Smooth muscle cell of the brain vasculature (primary cell): ENCODE results near the gene BAHCC1.

ENCODE experiments used
- DNase-seq: peaks from one replicate; pipeline ENCODE4 v3.0.0-alpha.2; 2012; ENCODE audit warnings: low read depth, low spot score

Gene BAHCC1

DNA sequence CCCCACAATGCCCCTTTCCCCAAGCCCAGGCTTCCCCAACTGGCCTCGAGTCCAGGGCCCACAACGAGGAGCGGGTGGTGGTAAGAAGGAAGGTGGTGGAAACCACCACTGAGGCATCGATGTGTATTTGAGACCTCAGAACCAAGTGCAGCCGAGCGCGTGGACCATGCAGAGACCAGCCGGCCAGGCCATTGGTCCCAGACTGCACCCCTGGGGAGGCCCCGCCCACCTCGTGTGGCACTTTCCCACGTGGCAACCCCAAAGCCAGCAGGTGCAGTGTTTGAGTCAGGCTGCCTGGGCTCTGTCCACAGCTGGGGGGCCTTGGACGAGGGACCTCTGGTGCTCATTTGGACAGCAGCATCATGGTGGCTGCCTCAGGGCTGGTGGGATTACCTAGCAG, 28.1 kb upstream of the BAHCC1 start:
- DNase-seq: no peak

- no peak for DNase-seq
Observed at GRCh38 chr17:81368161-81369022, 26.9 kb upstream of the BAHCC1 start.

DNA sequence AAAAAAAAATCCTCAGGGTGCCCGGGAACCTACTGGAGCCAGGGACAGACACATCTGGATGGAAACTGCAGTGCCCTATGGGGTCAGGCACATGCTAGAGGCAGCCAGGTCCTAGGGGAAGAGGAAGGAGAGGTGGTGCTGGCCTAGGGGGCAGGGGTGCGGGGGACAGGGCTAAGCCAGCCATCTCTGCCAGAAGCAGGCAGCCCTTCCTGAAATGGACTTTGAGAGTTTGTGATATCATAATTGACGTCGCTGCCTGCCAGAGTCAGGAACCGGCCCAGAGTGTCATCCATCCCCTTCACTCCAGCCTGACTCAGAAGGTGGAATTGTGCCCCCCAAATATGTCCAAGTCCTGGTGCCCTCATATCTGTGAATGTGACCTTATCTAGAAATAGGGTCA, 25.0 kb upstream of the BAHCC1 start:
- DNase-seq: no peak

- DNase-seq: no peak
Observed at GRCh38 chr17:81371910-81372760, 23.1 kb upstream of the BAHCC1 start.

DNA sequence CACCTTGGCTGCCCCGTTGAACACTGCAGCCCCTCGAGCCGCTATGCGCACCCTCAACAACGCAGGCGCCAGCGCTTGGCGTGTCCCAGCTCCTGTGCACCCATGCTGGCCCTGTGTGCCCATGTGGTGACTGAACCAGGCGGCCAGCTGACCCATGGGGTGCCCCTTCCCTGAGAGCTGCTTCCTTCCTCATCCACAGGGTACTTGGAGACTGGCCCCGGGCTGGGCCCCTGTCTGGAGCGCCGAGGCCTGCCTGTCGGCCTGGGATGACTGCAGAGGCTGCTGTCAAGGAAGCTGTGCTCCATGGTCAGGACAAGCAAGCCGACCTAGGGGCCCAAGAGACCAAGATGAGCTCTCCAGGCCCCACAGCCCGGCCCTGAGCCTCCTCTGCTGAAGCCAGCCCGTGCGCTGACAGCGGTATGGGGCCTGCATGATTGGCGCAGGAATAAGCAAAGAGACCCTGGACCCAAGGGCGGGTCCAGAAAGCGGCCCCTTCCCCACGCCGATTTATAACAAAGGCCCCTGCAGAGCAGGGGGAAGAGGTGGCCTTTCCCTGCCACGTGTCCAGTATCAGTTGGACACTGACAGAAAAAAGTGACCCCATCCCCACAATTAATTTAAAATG, 21.6 kb upstream of the BAHCC1 start:
- DNase-seq: no peak

DNA sequence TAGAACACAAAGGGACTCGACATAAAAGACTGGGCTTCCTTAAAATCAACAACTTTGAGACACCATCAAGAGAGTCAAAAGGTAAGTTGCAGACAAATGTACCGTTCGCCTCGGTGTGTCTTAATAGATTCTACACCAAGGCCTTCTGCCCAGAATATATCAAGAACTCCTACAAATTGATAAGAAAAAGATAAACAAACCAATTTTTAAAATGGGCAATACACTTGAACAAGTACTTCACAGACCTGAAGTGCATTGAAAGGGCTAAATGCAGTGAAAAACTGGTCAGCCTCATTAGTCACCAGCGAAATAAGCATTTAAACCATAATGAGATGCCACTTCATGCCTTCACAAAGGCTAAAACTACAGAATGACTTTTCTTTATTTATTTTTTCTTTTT, 20.4 kb upstream of the BAHCC1 start:
- no peak for DNase-seq

DNA sequence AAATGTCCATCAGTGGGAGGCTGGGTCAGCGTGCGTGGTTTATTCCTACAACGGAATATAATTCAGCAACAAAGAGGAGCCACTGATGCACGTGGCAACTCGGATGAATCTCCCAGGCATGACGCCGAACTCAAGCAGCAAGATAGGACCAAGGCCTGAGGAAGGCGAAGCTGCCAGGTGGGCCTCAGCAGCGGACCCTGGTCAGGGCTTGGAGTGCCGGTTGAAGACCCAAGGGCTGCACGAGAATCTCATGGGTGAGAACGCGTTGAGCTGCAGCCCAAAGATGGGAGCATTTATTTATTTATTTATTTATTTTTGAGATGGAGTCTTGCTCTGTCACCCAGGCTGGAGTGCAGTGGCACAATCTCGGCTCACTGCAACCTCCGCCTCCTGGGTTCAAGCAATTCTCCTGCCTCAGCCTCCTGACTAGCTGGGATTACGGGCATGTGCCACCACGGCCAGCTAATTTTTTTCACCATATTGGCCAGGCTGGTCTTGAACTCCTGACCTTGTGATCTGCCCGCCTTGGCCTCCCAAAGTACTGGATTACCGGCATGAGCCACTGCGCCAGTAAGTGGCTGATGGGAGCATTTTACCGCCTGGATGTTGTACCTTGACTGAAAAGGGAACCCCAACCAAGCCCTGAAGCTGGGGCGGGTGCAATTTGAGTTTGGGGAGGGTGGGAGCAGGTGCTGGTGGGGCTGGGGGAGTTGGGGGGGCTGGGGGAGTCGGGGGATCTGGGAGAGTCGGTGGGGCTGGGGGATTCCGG, 18.1 kb upstream of the BAHCC1 start:
- no peak for DNase-seq

GRCh38 chr17:81378941-81379511, 16.2 kb upstream of the BAHCC1 start:
- DNase-seq: no peak

GRCh38 chr17:81379523-81379942, 15.7 kb upstream of the BAHCC1 start:
- DNase-seq: no peak

DNA sequence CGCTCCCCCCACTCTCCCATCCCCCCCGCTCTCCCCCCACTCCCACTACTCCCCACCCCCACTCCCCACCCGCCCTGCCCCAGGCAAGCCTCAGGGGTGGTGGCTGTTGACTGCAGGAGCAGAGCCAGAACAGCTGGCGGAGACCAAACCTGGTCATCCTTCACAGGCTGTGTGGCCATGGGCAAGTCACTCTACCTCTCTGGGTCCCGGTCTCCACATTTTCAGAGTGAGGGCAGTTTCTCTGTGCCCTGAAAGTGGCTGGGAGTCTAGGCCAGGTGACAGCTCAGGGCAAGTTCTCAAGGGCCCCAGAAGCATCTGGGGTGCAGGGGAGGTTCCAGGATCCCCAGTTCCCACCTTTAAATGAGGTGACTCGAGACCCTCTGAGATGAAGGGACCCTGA, 15.1 kb upstream of the BAHCC1 start:
- DNase-seq: no peak

- no peak for DNase-seq
Observed at GRCh38 chr17:81380666-81381518, 14.4 kb upstream of the BAHCC1 start.

DNA sequence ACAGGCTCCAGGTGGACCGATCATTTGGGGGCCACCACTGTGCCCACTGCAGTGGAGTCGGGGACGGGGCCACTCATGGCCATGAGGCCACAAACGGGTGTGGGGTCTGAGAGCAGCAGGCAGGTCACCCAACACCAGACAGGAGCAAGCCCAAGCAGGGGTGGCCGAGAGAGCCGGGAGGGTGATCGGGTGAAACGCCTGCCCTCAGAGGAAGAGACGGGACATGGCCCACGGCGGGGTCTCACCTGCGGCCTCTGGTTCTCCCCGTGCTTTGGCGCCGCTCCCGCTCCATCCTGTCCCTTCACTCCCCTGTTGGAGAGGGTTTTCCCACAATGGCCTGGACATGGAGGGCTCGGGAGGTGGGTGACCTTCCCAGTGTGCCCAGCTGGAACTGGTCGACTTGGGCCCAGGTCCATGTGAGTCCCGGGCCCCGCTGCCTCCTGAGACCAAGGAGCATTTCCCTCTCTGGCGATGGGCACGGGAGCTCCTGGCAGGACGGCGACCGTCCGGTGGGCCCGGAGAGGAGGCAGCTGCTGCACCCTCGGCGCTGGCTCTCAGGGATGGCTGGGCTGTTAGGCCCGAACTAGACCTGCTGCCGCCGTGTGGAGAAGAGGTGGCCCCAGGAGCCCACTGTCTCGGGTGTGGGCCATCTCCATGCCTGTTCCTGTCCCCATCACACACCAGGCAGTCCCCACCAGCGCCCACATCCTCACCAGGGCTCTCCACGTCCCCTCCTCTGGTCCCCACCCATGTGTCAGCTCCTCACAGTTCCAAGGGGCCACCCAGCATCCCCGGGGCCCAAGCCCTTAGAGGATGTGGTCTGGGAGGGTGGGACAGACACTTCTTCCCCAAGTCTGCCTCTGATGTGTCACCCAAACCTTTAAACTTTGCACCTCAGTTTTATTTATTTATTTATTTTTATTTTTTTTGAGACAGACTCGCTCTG, 13.4 kb upstream of the BAHCC1 start:
- no peak for DNase-seq

DNA sequence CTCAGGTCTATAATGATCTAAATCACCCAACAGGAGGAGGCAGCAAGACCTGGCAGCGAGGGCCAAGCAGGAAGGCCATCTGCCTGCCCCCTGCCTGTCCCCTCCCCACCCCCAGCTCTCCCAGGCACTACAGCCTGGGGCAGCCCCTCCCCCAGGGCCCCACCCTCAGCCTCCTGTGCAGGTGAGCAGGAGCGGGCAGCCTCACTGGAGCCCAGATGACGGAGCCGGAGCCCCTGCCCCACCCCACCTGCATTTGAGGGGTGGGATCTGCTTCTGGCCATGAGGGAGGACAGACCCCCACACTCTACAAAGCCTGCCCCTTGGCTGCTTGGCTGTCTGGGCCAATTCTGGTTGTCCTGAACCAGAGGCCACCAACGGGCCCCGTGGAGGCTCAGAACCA, 12.4 kb upstream of the BAHCC1 start:
- no peak for DNase-seq

GRCh38 chr17:81383504-81384421, 11.5 kb upstream of the BAHCC1 start:
- no peak for DNase-seq

GRCh38 chr17:81384929-81385319, 10.3 kb upstream of the BAHCC1 start:
- DNase-seq: no peak

GRCh38 chr17:81385320-81386111, 9.7 kb upstream of the BAHCC1 start:
- DNase-seq: no peak

GRCh38 chr17:81386141-81386645, 9.1 kb upstream of the BAHCC1 start:
- DNase-seq: no peak
